Suprapubic skin (tissue), 4 donors: ENCODE data around the gene GBX2. TPM values are rescaled to one million over a fixed set of nuclear protein-coding genes. Genes with fewer than 3 reads are reported as not detected.

Experiments used
- DNase-seq, 2 donors: peaks; one replicate each; pipeline ENCODE4 v3.0.0-alpha.2; 2019; ENCODE audit warnings: low spot score in 2 of 2
- H3K27ac ChIP-seq: fragments of 200-600 bp; sonication (generic); one replicate; pipeline ENCODE4 v1.5.1; 2019
- H3K27me3 ChIP-seq: fragments of 200-600 bp; sonication (generic); one replicate; pipeline ENCODE4 v1.5.1; 2019
- H3K36me3 ChIP-seq: fragments of 200-600 bp; sonication (generic); one replicate; pipeline ENCODE4 v1.5.1; 2019
- H3K4me1 ChIP-seq: fragments of 200-600 bp; sonication (generic); one replicate; pipeline ENCODE4 v1.5.1; 2019
- H3K4me3 ChIP-seq: fragments of 200-600 bp; sonication (generic); one replicate; pipeline ENCODE4 v1.5.1; 2019; ENCODE audit warnings: mild to moderate bottlenecking
- H3K9me3 ChIP-seq: fragments of 200-600 bp; sonication (generic); one replicate; pipeline ENCODE4 v1.5.1; 2019
- EP300 ChIP-seq: sonication (generic); formaldehyde crosslinking; IDR thresholded peaks from one replicate; pipeline ENCODE4 v1.6.1; 2017; ENCODE audit warnings: antibody characterized with exemption
- POLR2A ChIP-seq, 2 donors: fragments of 450-650 bp; IDR thresholded peaks; one replicate each; pipeline ENCODE4 v1.6.1; 2017; ENCODE audit warnings: antibody characterized with exemption in 2 of 2, mild to moderate bottlenecking in 2 of 2, moderate library complexity in 2 of 2
- POLR2AphosphoS5 ChIP-seq, 3 donors: sonication (generic); formaldehyde crosslinking; IDR thresholded peaks; one replicate each; pipeline ENCODE4 v1.6.1; 2017; ENCODE audit warnings: antibody characterized with exemption in 3 of 3
- WGBS: methylation state at CpG from one replicate; pipeline ENCODE4 v1.1.5; 2018; 5-methylcytosine and 5-hydroxymethylcytosine counted together
- total RNA-seq, 4 donors: library from RNA; depleted of rRNA; stranded (reverse); fragments of >200 nt; gene quantifications; one replicate each; pipeline ENCODE4 v1.1.0, GENCODE V29; 2016
- TF ChIP-seq, protein P1 (sequence below), 2 donors: fragments of 200-600 bp in 1 of 2; fragments of 450-650 bp in 1 of 2; sonication (generic) in 1 of 2; IDR thresholded peaks; one replicate each; pipeline ENCODE4 v1.5.1; 2016 to 2019; ENCODE audit warnings: antibody characterized with exemption in 2 of 2, mild to moderate bottlenecking in 1 of 2, moderate library complexity in 1 of 2

GBX2 gene
- total RNA-seq, 4 donors from 2014 or later, result 0.60 TPM; not detected in 3

DNA sequence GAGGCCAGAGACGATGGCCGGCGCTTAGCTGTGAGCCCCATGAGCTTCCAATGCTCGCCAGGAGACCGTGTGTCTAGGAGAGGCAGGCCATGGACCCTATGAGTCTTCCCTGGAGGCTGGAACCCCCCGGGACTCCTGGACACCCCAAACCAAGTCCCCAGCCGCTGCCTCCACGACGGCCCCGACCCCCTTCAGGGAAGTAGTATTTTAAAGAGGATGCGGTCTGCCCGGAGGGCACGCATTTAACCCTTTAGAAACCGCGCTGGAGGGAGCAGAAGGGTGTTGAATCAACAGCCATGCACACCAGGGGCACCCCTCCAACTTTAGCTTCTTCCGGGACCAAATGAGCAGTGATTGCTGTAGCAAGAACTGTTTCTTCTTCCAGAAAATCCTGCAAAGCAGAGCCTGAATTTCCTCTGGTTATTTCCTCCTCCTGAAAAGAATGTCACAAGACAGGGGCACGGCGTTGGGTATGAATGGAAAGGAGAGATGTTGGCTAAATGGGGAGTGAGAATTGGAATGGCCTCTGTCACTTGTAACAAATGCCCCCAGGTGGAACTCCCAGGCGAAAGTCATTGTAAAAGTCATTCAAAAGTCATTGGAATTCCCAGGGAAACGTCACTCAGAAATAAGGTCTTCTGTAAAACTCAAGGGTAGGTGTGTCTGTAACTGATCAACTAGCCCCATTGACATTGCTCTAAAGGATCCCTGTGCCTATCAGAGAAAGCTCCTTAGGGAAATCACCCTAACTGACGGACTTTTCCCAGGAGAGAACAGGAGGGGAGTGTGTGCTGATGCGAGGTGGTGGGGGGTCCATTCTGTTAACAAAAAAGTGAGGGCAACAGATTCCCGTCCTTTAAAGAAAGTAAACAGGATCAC, 5.8 kb upstream of the GBX2 start:
- H3K9me3 ChIP-seq, result no peaks in the 10 kb centered on the region
- H3K27me3 ChIP-seq, result peaks cover 100% of the 10 kb centered on the region
- H3K4me1 ChIP-seq, result peaks cover 56% of the 10 kb centered on the region
- no peaks in the 10 kb centered on the region for H3K36me3 ChIP-seq
- DNase-seq, result no peak
- TF ChIP-seq, protein P1, sequence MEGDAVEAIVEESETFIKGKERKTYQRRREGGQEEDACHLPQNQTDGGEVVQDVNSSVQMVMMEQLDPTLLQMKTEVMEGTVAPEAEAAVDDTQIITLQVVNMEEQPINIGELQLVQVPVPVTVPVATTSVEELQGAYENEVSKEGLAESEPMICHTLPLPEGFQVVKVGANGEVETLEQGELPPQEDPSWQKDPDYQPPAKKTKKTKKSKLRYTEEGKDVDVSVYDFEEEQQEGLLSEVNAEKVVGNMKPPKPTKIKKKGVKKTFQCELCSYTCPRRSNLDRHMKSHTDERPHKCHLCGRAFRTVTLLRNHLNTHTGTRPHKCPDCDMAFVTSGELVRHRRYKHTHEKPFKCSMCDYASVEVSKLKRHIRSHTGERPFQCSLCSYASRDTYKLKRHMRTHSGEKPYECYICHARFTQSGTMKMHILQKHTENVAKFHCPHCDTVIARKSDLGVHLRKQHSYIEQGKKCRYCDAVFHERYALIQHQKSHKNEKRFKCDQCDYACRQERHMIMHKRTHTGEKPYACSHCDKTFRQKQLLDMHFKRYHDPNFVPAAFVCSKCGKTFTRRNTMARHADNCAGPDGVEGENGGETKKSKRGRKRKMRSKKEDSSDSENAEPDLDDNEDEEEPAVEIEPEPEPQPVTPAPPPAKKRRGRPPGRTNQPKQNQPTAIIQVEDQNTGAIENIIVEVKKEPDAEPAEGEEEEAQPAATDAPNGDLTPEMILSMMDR (IDR thresholded peaks at IDR 0.05), result no peak
- no peak for TF ChIP-seq POLR2A (IDR thresholded peaks at IDR 0.05)
- H3K4me3 ChIP-seq, result no peak overlapping the region
- H3K27ac ChIP-seq, result no peak overlapping the region
- 25% methylated on average over 14 of the region's 23 CpGs for WGBS

DNA sequence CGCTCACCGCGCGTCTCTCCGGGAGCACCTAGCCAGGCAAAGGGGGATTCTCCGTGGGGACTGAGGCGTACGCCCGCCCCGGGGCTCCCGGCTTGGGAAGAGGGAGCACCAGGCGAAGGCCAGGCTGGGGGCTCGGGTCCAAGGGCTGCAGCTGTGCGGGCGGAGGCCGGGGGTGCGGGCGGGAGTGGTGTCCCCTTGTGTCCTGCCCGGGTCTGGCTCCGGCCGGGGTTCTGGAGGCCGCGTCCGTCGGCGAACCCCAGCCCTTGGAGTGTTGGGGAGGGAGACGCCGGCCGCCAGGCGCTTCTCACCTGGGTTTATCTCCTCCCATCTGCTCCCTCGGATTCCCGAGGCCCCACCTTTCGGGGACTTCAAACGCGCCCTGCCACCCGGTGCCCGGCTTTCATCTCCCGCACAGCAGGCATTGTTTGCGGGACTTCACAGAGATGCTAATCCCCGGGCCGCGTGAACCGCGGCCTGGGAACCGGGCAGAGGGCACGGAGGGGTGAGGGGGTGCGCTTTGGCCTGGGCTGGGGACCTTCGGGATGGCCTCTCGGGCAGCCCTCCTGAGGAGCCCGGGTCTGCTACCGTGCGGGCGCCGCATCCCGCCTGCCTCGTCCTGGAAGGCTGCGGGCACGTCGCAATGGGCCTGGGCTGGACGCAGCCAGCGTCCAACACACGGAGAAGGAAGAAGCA, 5.0 kb upstream of the GBX2 start:
- Histone ChIP-seq H3K9me3 (no peaks in the 10 kb centered on the region), H3K4me3 (no peak overlapping the region), H3K36me3 (no peaks in the 10 kb centered on the region), H3K27ac (no peak overlapping the region), H3K27me3 (peaks cover 100% of the 10 kb centered on the region), H3K4me1 (peaks cover 56% of the 10 kb centered on the region)
- TF ChIP-seq, protein P1 (IDR thresholded peaks at IDR 0.05), result no peak
- TF ChIP-seq POLR2AphosphoS5 (IDR thresholded peaks at IDR 0.05), result no peak
- TF ChIP-seq EP300, result no peak
- TF ChIP-seq POLR2A (IDR thresholded peaks at IDR 0.05), result no peak
- 0% methylated on average over 14 of the region's 62 CpGs for WGBS
- no peak for DNase-seq

DNA sequence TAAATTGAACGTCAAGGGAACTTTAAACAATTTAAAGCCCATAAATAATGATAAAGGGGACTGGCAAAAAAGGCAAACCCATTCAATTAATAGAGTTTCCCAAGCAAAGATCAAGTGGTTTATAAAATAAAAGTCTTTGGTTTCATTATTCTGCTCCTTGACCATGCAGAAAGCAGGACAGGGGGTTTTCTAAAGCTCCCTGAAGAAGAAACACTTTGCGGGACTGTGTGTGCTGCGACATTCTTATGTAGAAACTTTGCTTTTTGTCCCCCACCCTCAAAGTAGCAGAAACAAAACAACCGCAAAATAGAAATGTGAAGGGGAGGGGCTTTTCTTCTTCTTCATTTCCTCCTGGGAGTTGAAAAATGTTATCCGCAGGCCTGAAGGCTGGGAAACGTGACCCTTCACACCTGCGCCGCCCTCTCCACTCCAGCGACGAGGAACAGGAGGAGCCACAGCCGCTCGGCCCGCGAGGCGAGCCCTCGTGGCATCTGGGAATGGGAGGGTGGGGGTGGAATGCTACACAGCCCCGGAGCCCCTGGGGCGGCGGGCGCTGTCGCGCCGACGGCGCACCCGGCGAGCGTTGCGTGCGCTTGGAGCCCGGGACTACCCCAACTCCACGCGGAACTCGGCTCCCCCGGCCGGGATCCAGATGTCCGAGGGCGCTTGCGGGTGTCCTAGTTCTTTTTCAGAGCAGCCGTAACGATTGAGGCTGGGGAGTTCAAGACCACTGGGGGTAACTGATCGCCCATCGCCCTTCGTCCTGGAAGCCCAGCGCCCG, 4.3 kb upstream of the GBX2 start:
- Histone ChIP-seq H3K9me3 (no peaks in the 10 kb centered on the region), H3K4me1 (peaks cover 57% of the 10 kb centered on the region), H3K36me3 (no peaks in the 10 kb centered on the region), H3K27me3 (peaks cover 100% of the 10 kb centered on the region), H3K27ac (no peak overlapping the region), H3K4me3 (no peak overlapping the region)
- TF ChIP-seq EP300 (no peak), POLR2AphosphoS5 (IDR thresholded peaks at IDR 0.05) (no peak), POLR2A (IDR thresholded peaks at IDR 0.05) (no peak)
- TF ChIP-seq, protein P1 (IDR thresholded peaks at IDR 0.05), result no peak
- no peak for DNase-seq
- 13% methylated on average over 20 of the region's 46 CpGs for WGBS

DNA sequence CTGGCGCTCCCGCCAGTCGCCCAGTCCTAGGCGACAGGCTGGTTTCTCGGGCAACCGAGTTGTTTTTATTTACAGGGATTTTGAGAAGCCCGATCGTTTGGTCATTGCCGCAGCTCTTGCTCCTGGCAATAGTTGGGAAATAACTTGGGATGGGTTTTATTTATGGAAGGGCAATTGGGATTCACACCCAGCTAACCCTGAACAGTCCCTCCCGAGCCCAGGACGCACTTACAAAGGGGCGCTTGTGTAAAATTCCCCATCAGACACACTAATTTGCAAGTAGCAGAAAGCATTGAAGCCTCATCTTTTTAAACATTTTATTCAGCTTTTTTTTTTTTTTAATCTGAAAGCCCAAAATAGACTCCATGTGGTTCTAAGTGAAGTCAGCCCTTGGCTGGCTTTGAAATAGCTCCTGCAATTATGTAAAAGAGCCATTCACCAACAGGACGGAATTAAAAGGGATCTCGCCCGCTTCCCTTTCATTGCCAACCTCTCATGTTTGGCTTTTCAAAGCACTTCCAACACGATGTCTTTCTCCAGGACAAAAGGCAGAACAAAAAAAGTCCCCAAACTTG, 3.6 kb upstream of the GBX2 start:
- Histone ChIP-seq H3K27me3 (peaks cover 100% of the 10 kb centered on the region), H3K4me1 (peaks cover 64% of the 10 kb centered on the region), H3K4me3 (peak overlapping the region; percentile 28), H3K27ac (no peak overlapping the region), H3K9me3 (no peaks in the 10 kb centered on the region), H3K36me3 (no peaks in the 10 kb centered on the region)
- TF ChIP-seq, protein P1 (IDR thresholded peaks at IDR 0.05), result no peak
- TF ChIP-seq POLR2AphosphoS5 (IDR thresholded peaks at IDR 0.05) (no peak), EP300 (no peak), POLR2A (IDR thresholded peaks at IDR 0.05) (no peak)
- 6% methylated on average over 16 of the region's 16 CpGs for WGBS
- DNase-seq, result no peak
